Measurements from ENCODE around the gene SYVN1. TPM values are rescaled to one million over a fixed set of nuclear protein-coding genes. Genes with fewer than 3 reads are reported as not detected.
A peak's percentile ranks its signal among the peaks of the same experiment; 100 is the strongest.

SYVN1 gene
- polyA plus RNA-seq, 2 donors = 16.4 to 17.8 TPM

DNA sequence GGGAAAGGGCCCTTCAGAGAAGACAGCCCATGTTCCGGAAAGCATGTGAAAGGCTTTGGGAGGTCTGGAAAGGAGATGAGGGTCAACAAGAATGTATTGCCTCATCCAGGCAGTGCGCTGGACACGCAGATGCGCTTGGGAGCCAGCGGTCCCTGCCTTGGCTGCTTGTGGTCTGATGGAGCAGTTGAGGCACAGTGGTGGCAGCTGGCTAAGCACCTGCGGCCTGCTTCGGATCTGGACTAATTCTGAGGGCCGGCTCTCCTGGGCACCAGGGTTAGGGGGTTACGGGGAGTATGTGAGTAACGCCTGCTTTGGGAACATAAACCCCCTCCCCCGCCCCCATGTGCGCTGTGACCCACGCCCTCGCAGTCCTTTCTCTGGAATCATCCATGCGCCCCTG is 27.2 kb downstream of the SYVN1 start:
- Histone ChIP-seq H3K9me3 (ENCODE audit: control insufficient read depth in 2 of 2, insufficient read depth in 1 of 2, low read depth in 1 of 2, low read length in 1 of 2) (no peaks in the 10 kb centered on the region), H3K27ac (ENCODE audit: low read depth in 2 of 2, low read length in 1 of 2) (no peak overlapping the region), H3K4me3 (ENCODE audit: low read depth in 1 of 2, low read length in 2 of 2) (no peak overlapping the region), H3K4me1 (ENCODE audit: control insufficient read depth in 2 of 2, insufficient read depth in 2 of 2, low read length in 1 of 2) (peaks cover 2 to 22% of the 10 kb centered on the region in 2 donors), H3K27me3 (ENCODE audit: control insufficient read depth in 1 of 2, insufficient read depth in 2 of 2, low read length in 2 of 2) (no peaks in the 10 kb centered on the region), H3K36me3 (ENCODE audit: control insufficient read depth in 2 of 2, insufficient read depth in 2 of 2, low read length in 1 of 2) (peaks cover 0 to 31% of the 10 kb centered on the region in 2 donors)
- WGBS, 2 donors = 95 to 96% methylated on average over 15 of the region's 15 CpGs

DNA sequence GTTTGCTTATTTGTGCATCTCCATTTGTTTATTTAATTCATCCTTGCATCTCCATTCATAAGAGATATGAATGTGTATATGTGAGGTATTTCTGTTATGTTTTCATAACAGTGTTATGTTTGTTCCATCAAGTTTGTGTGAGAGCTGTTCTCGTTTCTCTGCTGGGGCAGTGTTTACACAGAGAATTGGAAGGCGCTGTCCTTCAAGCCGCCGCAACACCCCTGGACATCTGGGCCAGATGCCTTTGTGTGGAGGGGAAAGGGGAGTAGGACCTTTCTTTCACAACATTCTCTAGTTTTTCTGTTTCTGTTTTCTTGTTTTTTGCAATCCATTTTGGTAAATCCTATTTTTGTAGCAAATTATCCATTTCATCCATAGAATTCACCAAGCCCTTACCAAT is 29.7 kb downstream of the SYVN1 start:
- no peak overlapping the region for H3K27ac ChIP-seq (ENCODE audit: low read depth in 2 of 2, low read length in 1 of 2)
- peaks cover 0 to 26% of the 10 kb centered on the region in 2 donors for H3K36me3 ChIP-seq (ENCODE audit: control insufficient read depth in 2 of 2, insufficient read depth in 2 of 2, low read length in 1 of 2)
- WGBS, 2 donors = 72 to 76% methylated on average over 4 of the region's 4 CpGs
- H3K4me1 ChIP-seq (ENCODE audit: control insufficient read depth in 2 of 2, insufficient read depth in 2 of 2, low read length in 1 of 2) = peaks cover 2 to 9% of the 10 kb centered on the region in 2 donors
- no peaks in the 10 kb centered on the region for H3K27me3 ChIP-seq (ENCODE audit: control insufficient read depth in 1 of 2, insufficient read depth in 2 of 2, low read length in 2 of 2)
- H3K4me3 ChIP-seq (ENCODE audit: low read depth in 1 of 2, low read length in 2 of 2) = no peak overlapping the region
- no peaks in the 10 kb centered on the region for H3K9me3 ChIP-seq (ENCODE audit: control insufficient read depth in 2 of 2, insufficient read depth in 1 of 2, low read depth in 1 of 2, low read length in 1 of 2)

DNA sequence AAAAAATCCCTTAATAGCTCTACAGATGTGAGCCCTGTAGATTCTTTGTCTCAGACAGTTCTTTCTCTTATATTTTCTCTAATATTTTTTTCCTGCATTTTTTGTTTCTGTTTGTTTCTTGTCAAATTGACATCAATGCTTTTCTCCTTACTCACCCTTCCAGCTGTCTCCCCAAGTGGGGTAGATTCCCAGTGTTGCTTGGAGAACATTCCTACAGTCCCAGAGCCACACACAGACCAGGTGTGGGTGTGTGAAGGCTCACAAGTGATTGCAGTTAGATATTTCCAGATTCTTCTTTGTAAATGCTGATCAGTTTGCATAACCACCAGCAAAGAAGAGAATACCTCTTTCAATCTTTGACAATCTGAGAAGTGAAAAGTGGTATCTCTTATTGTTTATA is 30.8 kb downstream of the SYVN1 start:
- Histone ChIP-seq H3K27ac (ENCODE audit: low read depth in 2 of 2, low read length in 1 of 2) (no peak overlapping the region), H3K9me3 (ENCODE audit: control insufficient read depth in 2 of 2, insufficient read depth in 1 of 2, low read depth in 1 of 2, low read length in 1 of 2) (no peaks in the 10 kb centered on the region), H3K36me3 (ENCODE audit: control insufficient read depth in 2 of 2, insufficient read depth in 2 of 2, low read length in 1 of 2) (peaks cover 0 to 16% of the 10 kb centered on the region in 2 donors), H3K27me3 (ENCODE audit: control insufficient read depth in 1 of 2, insufficient read depth in 2 of 2, low read length in 2 of 2) (no peaks in the 10 kb centered on the region), H3K4me1 (ENCODE audit: control insufficient read depth in 2 of 2, insufficient read depth in 2 of 2, low read length in 1 of 2) (no peaks in the 10 kb centered on the region), H3K4me3 (ENCODE audit: low read depth in 1 of 2, low read length in 2 of 2) (no peak overlapping the region)

DNA sequence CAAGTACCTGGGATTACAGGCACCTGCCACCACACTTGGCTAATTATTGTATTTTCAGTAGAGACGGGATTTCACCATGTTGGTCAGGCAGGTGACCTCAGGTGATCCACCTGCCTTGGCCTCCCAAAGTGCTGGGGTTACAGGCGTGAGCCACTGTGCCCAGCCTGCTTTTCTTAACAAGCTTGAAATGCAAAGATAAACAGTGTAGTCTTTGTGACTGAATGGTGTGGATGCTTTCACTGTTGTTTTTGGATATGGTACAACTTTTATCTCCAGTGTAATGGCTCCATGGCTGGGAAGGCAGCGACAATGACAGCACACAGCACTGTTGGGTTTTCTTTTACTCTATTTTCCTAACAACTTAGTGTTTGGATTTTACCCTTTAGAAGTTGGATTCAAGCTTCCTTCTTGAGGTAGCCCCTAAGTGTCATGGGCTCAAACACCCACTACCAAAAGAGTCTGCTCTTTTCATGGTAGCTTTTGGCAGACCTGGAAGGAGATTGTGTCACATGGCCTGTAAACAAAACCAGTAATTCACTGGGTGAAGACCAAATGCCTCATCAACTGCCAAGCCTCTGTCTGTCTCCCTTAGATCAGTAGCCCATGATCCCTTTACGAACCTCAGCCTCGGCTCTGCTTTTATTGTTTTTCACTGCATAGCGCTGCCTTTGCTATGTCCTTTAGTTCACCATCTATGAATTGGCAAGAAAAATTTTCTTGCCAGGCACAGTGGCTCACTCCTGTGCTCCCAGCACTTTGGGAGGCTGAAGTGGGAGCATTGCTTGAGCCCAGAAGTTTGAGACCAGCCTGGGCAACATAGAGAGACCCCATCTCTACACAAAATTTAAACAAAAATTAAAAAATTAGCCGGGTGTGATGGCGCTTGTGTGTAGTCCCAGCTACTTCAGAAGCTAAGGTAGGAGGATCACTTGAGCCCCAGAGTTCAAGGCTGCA is 31.9 kb downstream of the SYVN1 start:
- Histone ChIP-seq H3K27me3 (ENCODE audit: control insufficient read depth in 1 of 2, insufficient read depth in 2 of 2, low read length in 2 of 2) (no peaks in the 10 kb centered on the region), H3K4me3 (ENCODE audit: low read depth in 1 of 2, low read length in 2 of 2) (no peak overlapping the region), H3K9me3 (ENCODE audit: control insufficient read depth in 2 of 2, insufficient read depth in 1 of 2, low read depth in 1 of 2, low read length in 1 of 2) (no peaks in the 10 kb centered on the region), H3K36me3 (ENCODE audit: control insufficient read depth in 2 of 2, insufficient read depth in 2 of 2, low read length in 1 of 2) (peaks cover 0 to 10% of the 10 kb centered on the region in 2 donors), H3K4me1 (ENCODE audit: control insufficient read depth in 2 of 2, insufficient read depth in 2 of 2, low read length in 1 of 2) (no peaks in the 10 kb centered on the region), H3K27ac (ENCODE audit: low read depth in 2 of 2, low read length in 1 of 2) (peak overlapping the region; percentile 1 to 81)
- 77 to 82% methylated on average over 8 of the region's 8 CpGs for WGBS, 2 donors

DNA sequence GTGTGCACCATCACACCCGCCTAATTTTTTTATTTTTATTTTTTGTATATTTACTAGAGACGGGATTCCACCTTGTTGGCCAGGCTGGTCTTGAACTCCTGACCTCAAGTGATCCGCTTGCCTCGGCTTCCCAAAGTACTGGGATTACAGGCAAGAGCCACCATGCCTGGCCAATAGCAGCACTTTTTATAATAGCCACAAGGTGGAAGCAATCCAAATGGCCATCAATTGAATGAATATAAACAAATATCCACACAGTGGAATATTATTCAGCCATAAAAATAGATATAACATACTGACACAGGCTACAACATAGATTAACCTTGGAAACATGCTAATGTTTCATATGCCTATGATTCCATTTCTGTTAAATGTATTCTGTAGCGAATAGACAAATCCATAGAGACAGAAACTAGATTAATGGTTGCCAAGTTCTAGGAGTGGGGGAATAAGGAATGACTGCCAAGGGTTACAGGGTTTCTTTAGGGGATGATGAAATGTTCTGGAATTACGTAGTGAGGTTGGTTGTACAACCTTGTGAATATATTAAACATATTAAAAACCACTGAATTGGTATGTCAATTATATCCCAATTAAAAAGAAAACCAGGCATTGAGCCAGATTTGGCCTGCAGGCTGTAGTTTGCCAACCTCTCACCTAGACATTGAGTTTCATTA is 33.5 kb downstream of the SYVN1 start:
- Histone ChIP-seq H3K4me3 (ENCODE audit: low read depth in 1 of 2, low read length in 2 of 2) (no peak overlapping the region), H3K4me1 (ENCODE audit: control insufficient read depth in 2 of 2, insufficient read depth in 2 of 2, low read length in 1 of 2) (peaks cover 0 to 7% of the 10 kb centered on the region in 2 donors), H3K27ac (ENCODE audit: low read depth in 2 of 2, low read length in 1 of 2) (peak overlapping the region in 1 of 2 donors; percentile 49), H3K27me3 (ENCODE audit: control insufficient read depth in 1 of 2, insufficient read depth in 2 of 2, low read length in 2 of 2) (no peaks in the 10 kb centered on the region), H3K36me3 (ENCODE audit: control insufficient read depth in 2 of 2, insufficient read depth in 2 of 2, low read length in 1 of 2) (peaks cover 0 to 4% of the 10 kb centered on the region in 2 donors), H3K9me3 (ENCODE audit: control insufficient read depth in 2 of 2, insufficient read depth in 1 of 2, low read depth in 1 of 2, low read length in 1 of 2) (no peaks in the 10 kb centered on the region)
- 81 to 82% methylated on average over 6 of the region's 6 CpGs for WGBS, 2 donors

DNA sequence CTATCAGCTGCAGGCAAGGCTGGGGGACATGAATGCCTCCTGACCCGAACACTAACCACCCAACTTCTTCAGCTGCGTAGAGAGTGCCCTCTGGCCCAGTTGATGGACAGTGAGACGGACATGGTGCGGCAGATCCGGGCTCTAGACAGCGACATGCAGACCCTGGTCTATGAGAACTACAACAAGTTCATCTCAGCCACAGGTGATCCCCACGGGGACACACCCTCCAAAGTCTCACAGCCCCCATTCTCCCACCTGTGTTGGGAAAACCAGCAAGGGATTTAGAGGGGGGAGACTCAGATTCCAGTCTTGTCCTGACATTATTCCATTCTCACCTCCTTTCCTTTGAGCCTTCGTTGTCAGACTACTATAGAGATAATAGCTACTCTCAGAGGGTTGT is 37.4 kb downstream of the SYVN1 start:
- peaks cover 0 to 4% of the 10 kb centered on the region in 2 donors for H3K36me3 ChIP-seq (ENCODE audit: control insufficient read depth in 2 of 2, insufficient read depth in 2 of 2, low read length in 1 of 2)
- no peaks in the 10 kb centered on the region for H3K27me3 ChIP-seq (ENCODE audit: control insufficient read depth in 1 of 2, insufficient read depth in 2 of 2, low read length in 2 of 2)
- H3K4me3 ChIP-seq (ENCODE audit: low read depth in 1 of 2, low read length in 2 of 2) = peak overlapping the region; percentile 70 to 93
- H3K27ac ChIP-seq (ENCODE audit: low read depth in 2 of 2, low read length in 1 of 2) = peak overlapping the region; percentile 94 to 96
- H3K9me3 ChIP-seq (ENCODE audit: control insufficient read depth in 2 of 2, insufficient read depth in 1 of 2, low read depth in 1 of 2, low read length in 1 of 2) = no peaks in the 10 kb centered on the region
- peaks cover 0 to 11% of the 10 kb centered on the region in 2 donors for H3K4me1 ChIP-seq (ENCODE audit: control insufficient read depth in 2 of 2, insufficient read depth in 2 of 2, low read length in 1 of 2)
- WGBS, 2 donors = 30 to 34% methylated on average over 8 of the region's 8 CpGs

DNA sequence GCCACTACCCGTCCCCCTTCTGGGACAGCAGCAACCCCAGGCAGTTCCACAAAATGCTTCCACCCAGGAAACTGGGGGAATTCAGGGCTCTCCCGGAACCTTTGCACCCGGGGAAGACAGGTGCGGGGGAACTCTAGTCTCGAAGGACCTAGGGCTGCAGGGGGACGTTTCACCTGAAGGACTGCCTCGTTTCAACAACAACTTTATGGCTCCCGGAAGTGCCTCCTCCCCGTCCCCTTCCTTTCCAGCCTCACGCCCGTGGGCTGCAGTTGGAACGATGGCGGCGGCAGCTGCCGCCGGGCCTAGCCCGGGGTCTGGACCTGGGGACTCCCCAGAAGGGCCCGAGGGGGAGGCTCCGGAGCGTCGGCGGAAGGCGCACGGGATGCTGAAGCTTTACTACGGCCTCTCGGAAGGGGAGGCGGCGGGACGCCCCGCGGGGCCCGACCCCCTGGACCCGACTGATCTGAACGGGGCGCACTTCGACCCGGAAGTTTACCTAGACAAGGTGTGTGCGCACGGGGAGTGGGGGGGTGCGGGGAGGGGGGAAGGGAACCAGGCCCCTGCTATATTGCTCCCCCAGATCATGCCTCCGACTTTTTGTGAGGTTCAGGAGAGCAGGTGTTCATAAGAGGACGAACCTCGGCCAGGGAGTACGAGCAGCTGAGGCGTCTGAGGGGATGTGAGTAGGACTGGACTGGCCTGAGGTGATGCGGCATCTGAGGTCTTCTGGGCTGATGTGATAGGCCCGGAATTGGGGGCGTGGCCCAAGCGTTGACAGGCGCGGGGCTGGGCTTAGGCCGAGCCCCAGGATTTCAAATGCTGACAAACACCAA is 38.1 kb downstream of the SYVN1 start, which contains the start of gene VPS51:
TSS of gene VPS51 (plus strand) at position 241 of the 833 bp plus-strand sequence. CDS start at position 278, 37 bp downstream.
- H3K4me3 ChIP-seq (ENCODE audit: low read depth in 1 of 2, low read length in 2 of 2) = peak within 1 kb of the TSS; percentile 70 to 93
- no peaks in the 10 kb centered on the region for H3K9me3 ChIP-seq (ENCODE audit: control insufficient read depth in 2 of 2, insufficient read depth in 1 of 2, low read depth in 1 of 2, low read length in 1 of 2)
- WGBS, 2 donors = 0 to 1% methylated on average over 52 of the region's 52 CpGs
- no peaks in the 10 kb centered on the region for H3K27me3 ChIP-seq (ENCODE audit: control insufficient read depth in 1 of 2, insufficient read depth in 2 of 2, low read length in 2 of 2)
- peaks cover 0 to 11% of the 10 kb centered on the region in 2 donors for H3K4me1 ChIP-seq (ENCODE audit: control insufficient read depth in 2 of 2, insufficient read depth in 2 of 2, low read length in 1 of 2)
- peaks cover 0 to 4% of the 10 kb centered on the region in 2 donors for H3K36me3 ChIP-seq (ENCODE audit: control insufficient read depth in 2 of 2, insufficient read depth in 2 of 2, low read length in 1 of 2)
- peak within 1 kb of the TSS; percentile 94 to 96 for H3K27ac ChIP-seq (ENCODE audit: low read depth in 2 of 2, low read length in 1 of 2)

DNA sequence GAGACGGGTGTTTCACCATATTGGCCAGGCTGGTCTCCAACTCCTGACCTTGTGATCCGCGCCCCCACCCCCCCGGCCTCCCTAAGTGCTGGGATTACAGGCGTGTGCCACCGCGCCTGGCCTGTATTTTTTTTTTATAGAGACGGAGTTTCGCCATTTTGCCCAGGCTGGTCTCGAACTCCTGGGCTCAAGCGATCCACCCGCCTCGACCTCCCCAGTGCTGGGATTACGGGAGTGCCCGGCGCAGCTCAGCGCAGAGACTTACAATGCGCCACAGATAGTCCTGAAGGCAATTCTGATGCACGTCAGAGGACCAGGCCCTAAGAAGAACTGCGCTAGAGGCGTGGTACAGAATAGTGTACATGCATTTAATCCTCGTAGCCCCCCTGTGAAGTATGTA is 38.9 kb downstream of the SYVN1 start:
- WGBS, 2 donors = 69 to 79% methylated on average over 22 of the region's 22 CpGs
- Histone ChIP-seq H3K9me3 (ENCODE audit: control insufficient read depth in 2 of 2, insufficient read depth in 1 of 2, low read depth in 1 of 2, low read length in 1 of 2) (no peaks in the 10 kb centered on the region), H3K4me3 (ENCODE audit: low read depth in 1 of 2, low read length in 2 of 2) (no peak overlapping the region), H3K36me3 (ENCODE audit: control insufficient read depth in 2 of 2, insufficient read depth in 2 of 2, low read length in 1 of 2) (peaks cover 0 to 4% of the 10 kb centered on the region in 2 donors), H3K27me3 (ENCODE audit: control insufficient read depth in 1 of 2, insufficient read depth in 2 of 2, low read length in 2 of 2) (no peaks in the 10 kb centered on the region), H3K4me1 (ENCODE audit: control insufficient read depth in 2 of 2, insufficient read depth in 2 of 2, low read length in 1 of 2) (peaks cover 0 to 11% of the 10 kb centered on the region in 2 donors), H3K27ac (ENCODE audit: low read depth in 2 of 2, low read length in 1 of 2) (peak overlapping the region; percentile 94 to 96)

DNA sequence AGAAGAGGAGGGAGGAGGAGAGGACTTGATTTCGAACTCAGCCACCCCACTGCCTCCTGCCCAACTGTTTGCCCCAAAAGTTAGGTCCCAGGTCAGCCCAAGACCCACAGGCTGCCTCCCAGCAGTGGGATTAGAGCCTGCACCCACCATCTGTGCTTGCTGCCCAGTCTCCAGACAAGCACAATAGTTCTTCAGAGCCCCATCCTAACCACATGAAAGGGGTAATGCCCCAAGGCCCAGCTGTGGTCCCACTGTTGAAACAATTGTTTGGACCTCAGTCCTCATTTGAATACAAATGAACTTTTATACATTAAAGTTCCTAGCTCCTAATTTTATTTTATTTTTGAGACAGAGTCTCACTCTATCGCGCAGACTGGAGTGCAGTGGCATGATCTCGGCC is 43.7 kb downstream of the SYVN1 start:
- 97% methylated on average over 4 of the region's 4 CpGs for WGBS, 2 donors
- Histone ChIP-seq H3K4me3 (ENCODE audit: low read depth in 1 of 2, low read length in 2 of 2) (no peak overlapping the region), H3K9me3 (ENCODE audit: control insufficient read depth in 2 of 2, insufficient read depth in 1 of 2, low read depth in 1 of 2, low read length in 1 of 2) (no peaks in the 10 kb centered on the region), H3K36me3 (ENCODE audit: control insufficient read depth in 2 of 2, insufficient read depth in 2 of 2, low read length in 1 of 2) (peaks cover 19 to 29% of the 10 kb centered on the region in 2 donors), H3K27me3 (ENCODE audit: control insufficient read depth in 1 of 2, insufficient read depth in 2 of 2, low read length in 2 of 2) (no peaks in the 10 kb centered on the region), H3K4me1 (ENCODE audit: control insufficient read depth in 2 of 2, insufficient read depth in 2 of 2, low read length in 1 of 2) (peaks cover 0 to 2% of the 10 kb centered on the region in 2 donors), H3K27ac (ENCODE audit: low read depth in 2 of 2, low read length in 1 of 2) (no peak overlapping the region)
